DOHH2 (cell line): ENCODE data around the gene SNX2.

Experiments
- H3F3A ChIP-seq: fragments of 200-600 bp; sonication (generic), shearing (Covaris generic); 2 replicates; pipeline ENCODE4 v1.6.0; 2016; ENCODE audit warnings: antibody characterized with exemption, mild to moderate bottlenecking; ENCODE audit not compliant: control insufficient read depth, insufficient read depth
- H3K27ac ChIP-seq: fragments of 200-600 bp; sonication (generic); 2 replicates; pipeline ENCODE4 v1.5.1; 2014; ENCODE audit warnings: low read depth, mild to moderate bottlenecking, low read length, moderate library complexity
- H3K27me3 ChIP-seq: fragments of 200-600 bp; sonication (generic); 2 replicates; pipeline ENCODE4 v1.6.1; 2014; ENCODE audit warnings: mild to moderate bottlenecking, low read length, mixed read lengths; ENCODE audit not compliant: control insufficient read depth
- H3K36me3 ChIP-seq: fragments of 200-600 bp; sonication (generic); 2 replicates; pipeline ENCODE4 v1.6.1; 2014; ENCODE audit warnings: mild to moderate bottlenecking, low read length, moderate library complexity, mixed read lengths; ENCODE audit not compliant: control insufficient read depth
- H3K4me1 ChIP-seq: fragments of 200-600 bp; sonication (generic); 2 replicates; pipeline ENCODE4 v1.6.1; 2014; ENCODE audit warnings: mild to moderate bottlenecking, low read length, mixed read lengths; ENCODE audit not compliant: control insufficient read depth
- H3K4me2 ChIP-seq: fragments of 200-600 bp; sonication (generic); 2 replicates; pipeline ENCODE4 v1.6.0; 2014; ENCODE audit warnings: mild to moderate bottlenecking, low read length, moderate library complexity
- H3K4me3 ChIP-seq: fragments of 200-600 bp; sonication (generic); 2 replicates; pipeline ENCODE4 v1.5.1; 2014; ENCODE audit warnings: mild to moderate bottlenecking, low read length, mixed read lengths
- H3K79me2 ChIP-seq: fragments of 200-600 bp; sonication (generic); 2 replicates; pipeline ENCODE4 v1.6.1; 2014; ENCODE audit warnings: mild to moderate bottlenecking, low read length, mixed read lengths; ENCODE audit not compliant: control insufficient read depth
- H3K9me2 ChIP-seq: fragments of 200-600 bp; sonication (generic); replicated peaks from 2 replicates; pipeline ENCODE4 v1.6.1; 2014; ENCODE audit warnings: mild to moderate bottlenecking, low read length, mixed read lengths; ENCODE audit not compliant: control insufficient read depth
- H3K9me3 ChIP-seq: fragments of 200-600 bp; sonication (generic); 2 replicates; pipeline ENCODE4 v1.6.1; 2014; ENCODE audit warnings: antibody characterized with exemption, low read length, mixed read lengths; ENCODE audit not compliant: control insufficient read depth, insufficient read depth
- H4K20me1 ChIP-seq: fragments of 200-600 bp; sonication (generic); 2 replicates; pipeline ENCODE4 v1.6.0; 2014; ENCODE audit warnings: low read depth, mild to moderate bottlenecking, antibody characterized with exemption, low read length, moderate library complexity; ENCODE audit not compliant: control insufficient read depth, insufficient read depth
- CTCF ChIP-seq: fragments of 200-600 bp; sonication (generic); IDR thresholded peaks from one replicate; pipeline ENCODE4 v1.5.1; 2014; ENCODE audit warnings: antibody characterized with exemption, mild to moderate bottlenecking, low read depth, low read length; ENCODE audit not compliant: poor library complexity, severe bottlenecking
- EZH2phosphoT487 ChIP-seq: fragments of 200-600 bp; sonication (generic); IDR thresholded peaks from 2 replicates; pipeline ENCODE4 v1.6.1; 2017; ENCODE audit warnings: borderline replicate concordance, mild to moderate bottlenecking, antibody characterized with exemption, low read length, moderate library complexity, mixed read lengths

SNX2 gene

GRCh38 chr5:122810405-122810804, 35.5 kb downstream of the SNX2 start:
- Histone ChIP-seq H3K36me3 (peaks cover 11% of the 10 kb centered on the region), H3K4me1 (no peaks in the 10 kb centered on the region), H3K9me3 (no peaks in the 10 kb centered on the region), H3K27me3 (no peaks in the 10 kb centered on the region), H3K4me3 (no peak overlapping the region), H3K9me2 (no peaks in the 10 kb centered on the region), H3K79me2 (no peaks in the 10 kb centered on the region), H4K20me1 (no peaks in the 10 kb centered on the region), H3K4me2 (no peak overlapping the region), H3F3A (no peaks in the 10 kb centered on the region), H3K27ac (no peak overlapping the region)
- TF ChIP-seq EZH2phosphoT487: no peak
- no peak for TF ChIP-seq CTCF

- Histone ChIP-seq H3K4me2 (no peak overlapping the region), H3K36me3 (no peaks in the 10 kb centered on the region)
- TF ChIP-seq EZH2phosphoT487 (no peak), CTCF (no peak)
Observed at GRCh38 chr5:122815218-122815767, 40.4 kb downstream of the SNX2 start.

GRCh38 chr5:122816756-122817155, 41.9 kb downstream of the SNX2 start:
- Histone ChIP-seq H3K4me2 (no peak overlapping the region), H3K9me2 (no peaks in the 10 kb centered on the region), H3K9me3 (no peaks in the 10 kb centered on the region), H3K27ac (no peak overlapping the region), H4K20me1 (no peaks in the 10 kb centered on the region), H3K4me3 (no peak overlapping the region), H3K4me1 (no peaks in the 10 kb centered on the region), H3K27me3 (no peaks in the 10 kb centered on the region), H3F3A (no peaks in the 10 kb centered on the region), H3K36me3 (no peaks in the 10 kb centered on the region), H3K79me2 (no peaks in the 10 kb centered on the region)
- no peak for TF ChIP-seq CTCF
- no peak for TF ChIP-seq EZH2phosphoT487

More at GRCh38 chr5:122815218-122815767, 40.4 kb downstream of the SNX2 start:
- Histone ChIP-seq H3K9me3 (no peaks in the 10 kb centered on the region), H3K27ac (no peak overlapping the region), H3F3A (no peaks in the 10 kb centered on the region), H4K20me1 (no peaks in the 10 kb centered on the region), H3K9me2 (no peaks in the 10 kb centered on the region), H3K4me1 (no peaks in the 10 kb centered on the region), H3K27me3 (no peaks in the 10 kb centered on the region), H3K4me3 (no peak overlapping the region), H3K79me2 (no peaks in the 10 kb centered on the region)

GRCh38 chr5:122831984-122832383, 57.1 kb downstream of the SNX2 start:
- H3K4me3 ChIP-seq: no peak overlapping the region
- no peaks in the 10 kb centered on the region for H4K20me1 ChIP-seq
- H3K36me3 ChIP-seq: peaks cover 12% of the 10 kb centered on the region
- H3K79me2 ChIP-seq: no peaks in the 10 kb centered on the region
- H3K4me2 ChIP-seq: no peak overlapping the region
- H3K27ac ChIP-seq: no peak overlapping the region
- H3K9me2 ChIP-seq: no peaks in the 10 kb centered on the region
- no peaks in the 10 kb centered on the region for H3K9me3 ChIP-seq
- TF ChIP-seq EZH2phosphoT487 (no peak), CTCF (no peak)
- no peaks in the 10 kb centered on the region for H3F3A ChIP-seq
- H3K4me1 ChIP-seq: no peaks in the 10 kb centered on the region
- H3K27me3 ChIP-seq: no peaks in the 10 kb centered on the region
